Suppressor macrophage treated with lipopolysaccharide for 4 hours (primary cell): ENCODE data around the gene TMEM108.

Experiments used
- DNase-seq: peaks from one replicate; pipeline ENCODE4 v3.0.0-alpha.2; 2020

The TMEM108 gene

DNA sequence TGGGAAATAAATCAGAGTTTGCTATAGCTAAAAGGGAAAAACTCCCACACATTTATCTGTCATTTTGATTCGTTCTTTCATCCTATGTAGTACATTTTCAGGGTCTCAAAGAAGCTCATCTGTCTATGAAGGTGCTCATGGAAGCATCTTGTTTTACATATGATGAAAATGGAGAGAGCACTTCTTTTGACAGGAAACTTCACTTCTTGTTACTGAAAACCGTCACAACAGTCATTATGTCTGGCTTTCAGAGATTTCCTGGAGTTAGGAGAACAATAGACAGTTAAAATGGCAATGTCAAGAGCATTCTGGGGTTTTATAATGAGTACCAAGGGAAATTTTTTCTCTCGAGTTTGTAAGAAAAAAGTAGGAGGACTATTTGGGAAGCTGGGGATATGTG, 83.3 kb downstream of the TMEM108 start:
- no peak for DNase-seq

DNA sequence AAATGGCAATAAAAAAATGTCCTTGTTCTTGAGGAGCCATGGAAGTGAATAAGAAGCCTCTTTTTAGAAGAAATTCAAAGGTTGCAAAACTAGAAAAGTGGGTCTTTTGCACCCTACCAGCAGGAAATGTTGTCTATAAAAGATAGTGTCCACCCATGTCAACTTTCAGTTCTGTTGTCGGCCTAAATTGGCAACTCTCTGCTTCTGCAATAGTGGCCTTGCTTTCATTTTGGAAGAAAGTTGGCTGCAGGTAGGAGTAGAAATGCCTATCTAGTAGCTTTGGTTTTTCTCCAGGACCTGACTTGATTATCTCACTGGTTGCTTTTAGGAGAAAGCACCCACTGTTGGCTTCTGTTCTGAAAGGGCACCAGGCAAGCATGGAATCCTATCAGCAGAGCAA, 85.4 kb downstream of the TMEM108 start:
- DNase-seq = no peak

DNA sequence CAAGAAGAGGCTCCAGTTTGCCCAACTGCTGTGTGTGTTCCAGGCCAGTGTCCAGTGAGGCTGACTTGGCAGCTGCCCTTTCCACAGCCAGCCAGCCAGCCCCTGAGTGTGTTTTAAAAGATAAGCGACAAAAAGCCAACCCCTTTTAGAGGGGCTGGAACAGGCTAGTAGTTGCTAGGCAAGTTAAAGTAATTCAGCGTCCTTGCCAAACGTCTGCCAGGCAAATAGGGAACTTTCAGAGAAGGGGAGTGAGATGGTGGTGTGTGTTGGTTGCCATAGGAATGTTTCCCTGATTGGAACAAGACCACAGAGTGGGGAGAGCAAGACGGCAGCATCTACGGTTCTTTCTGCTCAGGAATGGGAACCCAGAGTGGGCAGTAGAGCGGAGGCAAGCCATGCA, 86.3 kb downstream of the TMEM108 start:
- no peak for DNase-seq

DNA sequence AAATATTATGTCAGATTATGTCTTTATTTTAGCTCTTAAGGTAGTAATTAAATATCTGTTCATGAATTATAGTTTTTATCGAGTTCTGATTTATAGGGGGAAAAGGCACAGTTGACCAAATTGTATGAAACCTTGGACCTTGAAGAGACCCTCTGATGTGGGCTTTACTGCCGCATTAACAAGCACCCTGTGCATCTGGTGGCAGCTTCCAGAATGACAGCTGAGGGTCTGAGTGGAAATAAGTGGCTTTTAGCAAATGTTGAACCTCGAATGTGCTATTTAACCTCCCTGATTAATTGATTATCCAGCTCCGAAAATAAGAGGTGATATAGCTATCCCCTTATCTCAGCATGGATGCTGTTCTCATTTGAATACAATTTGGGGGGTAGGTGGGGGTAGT, 87.0 kb downstream of the TMEM108 start:
- no peak for DNase-seq

DNA sequence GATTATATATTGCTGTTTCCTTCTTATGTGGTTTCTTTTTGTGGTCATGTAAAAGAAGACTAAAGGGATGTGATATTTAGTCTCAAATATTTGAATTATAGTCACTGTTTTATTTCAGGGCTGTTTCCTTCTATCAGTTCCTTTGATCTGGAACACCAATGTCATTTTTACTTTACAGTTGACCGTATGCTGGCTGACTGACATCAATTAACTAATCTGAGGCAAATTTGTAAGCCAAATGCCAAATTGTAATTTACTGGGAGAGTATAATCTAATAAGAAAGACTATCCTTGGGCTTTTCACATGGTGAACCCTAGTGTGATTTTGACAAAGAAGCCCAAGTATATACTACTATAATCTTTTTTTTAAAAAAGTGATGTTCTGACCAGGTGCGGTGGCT, 87.6 kb downstream of the TMEM108 start:
- DNase-seq = no peak

DNA sequence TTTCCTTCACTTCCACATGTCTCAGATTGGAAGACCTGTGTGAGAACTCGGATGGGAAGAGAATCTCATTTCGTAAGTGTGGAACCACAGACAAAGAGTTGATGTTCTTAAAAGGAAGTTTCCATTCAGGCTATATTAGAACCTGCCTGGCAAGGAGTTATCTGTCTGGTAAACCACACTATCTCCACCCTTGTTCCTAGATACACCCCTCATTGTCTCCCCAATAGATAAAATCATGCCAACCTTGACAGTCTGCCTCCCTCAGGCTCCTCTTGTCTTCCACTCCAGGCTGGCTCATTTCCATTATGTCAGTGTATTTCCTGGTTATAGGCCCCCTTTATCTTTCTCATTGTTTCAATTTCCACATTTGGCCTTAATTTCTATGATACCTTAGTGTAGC, 89.2 kb downstream of the TMEM108 start:
- no peak for DNase-seq

DNA sequence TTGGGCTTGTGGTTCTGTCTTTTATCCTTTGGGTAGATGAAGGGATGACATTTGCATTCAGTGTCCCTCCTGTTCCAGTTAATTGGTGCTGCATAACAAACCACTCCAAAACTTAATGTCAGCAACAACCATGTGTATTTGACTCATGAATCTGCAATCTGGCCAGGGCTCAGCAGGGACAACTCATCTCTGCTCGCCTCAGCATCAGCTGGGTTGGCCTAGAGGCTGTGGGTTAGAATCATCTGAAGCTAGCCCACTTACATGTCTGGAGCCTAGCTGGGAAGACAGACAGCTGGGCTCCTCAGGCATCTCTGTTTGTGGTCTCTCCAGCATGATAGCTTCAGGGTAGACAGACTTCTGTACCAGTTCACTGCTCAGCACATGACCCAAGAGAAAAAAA, 92.0 kb downstream of the TMEM108 start:
- no peak for DNase-seq

DNA sequence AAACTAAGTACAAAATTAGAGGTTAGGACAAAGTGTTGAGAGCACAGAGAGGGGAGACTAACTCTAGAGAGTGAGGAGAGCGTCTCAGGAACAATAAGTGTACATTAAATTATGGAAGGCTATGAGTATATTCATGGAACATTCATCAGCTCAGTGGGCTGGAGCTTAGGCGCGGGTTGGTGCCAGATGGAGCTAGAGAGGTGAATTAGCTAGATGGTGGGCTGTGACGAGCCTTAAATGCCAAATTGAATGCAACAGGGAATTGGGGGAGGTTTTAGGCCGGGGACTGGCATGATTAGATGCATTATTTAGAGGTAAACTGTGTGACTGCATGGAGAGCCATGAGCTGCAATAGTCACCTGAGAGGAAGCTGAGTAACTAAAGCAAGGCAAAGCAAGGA, 97.1 kb downstream of the TMEM108 start:
- DNase-seq = no peak

DNA sequence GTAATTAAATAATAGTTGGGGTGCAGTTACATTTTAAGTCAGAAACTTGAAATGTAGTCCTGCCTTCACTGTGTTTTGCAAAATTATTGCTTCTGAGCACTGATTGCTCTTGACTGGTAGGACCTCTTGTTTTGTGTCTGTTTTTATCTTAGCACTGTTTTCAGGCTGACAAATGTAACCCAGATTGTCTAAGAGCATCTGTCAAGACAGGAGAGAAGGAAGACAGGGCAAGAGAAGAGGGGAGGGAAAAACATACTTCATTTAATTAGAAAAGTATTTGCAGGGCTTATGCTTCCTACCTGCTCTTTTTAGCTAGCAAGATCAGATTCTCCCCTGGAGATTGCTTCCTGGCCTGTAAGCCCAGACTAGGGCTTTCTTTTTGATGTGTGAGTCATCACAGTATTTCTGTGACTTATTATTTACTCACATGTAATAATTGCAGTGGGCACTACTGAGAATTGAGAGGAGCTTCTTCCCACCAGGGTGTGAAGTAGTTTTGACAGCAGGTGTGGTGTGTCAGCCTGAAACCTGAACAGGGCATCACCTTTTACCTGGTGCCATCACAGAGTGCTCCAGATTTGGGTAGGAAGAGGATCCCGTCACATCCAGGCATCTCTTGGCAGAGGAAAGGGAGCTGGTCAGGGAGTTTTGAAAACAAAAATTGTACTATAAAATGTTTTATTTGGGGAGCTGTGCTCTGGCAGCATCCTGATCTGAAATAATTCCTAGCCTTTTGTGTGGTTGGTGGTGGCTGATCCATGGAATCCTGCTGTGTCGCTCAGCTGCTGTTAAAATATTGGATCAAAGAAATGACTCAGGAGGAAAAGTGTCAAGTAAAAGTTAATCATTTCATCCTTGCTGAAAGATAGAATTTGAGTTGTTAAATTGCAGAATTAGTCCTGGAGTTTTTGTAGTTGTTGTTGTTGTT, 98.2 kb downstream of the TMEM108 start:
- DNase-seq = no peak

DNA sequence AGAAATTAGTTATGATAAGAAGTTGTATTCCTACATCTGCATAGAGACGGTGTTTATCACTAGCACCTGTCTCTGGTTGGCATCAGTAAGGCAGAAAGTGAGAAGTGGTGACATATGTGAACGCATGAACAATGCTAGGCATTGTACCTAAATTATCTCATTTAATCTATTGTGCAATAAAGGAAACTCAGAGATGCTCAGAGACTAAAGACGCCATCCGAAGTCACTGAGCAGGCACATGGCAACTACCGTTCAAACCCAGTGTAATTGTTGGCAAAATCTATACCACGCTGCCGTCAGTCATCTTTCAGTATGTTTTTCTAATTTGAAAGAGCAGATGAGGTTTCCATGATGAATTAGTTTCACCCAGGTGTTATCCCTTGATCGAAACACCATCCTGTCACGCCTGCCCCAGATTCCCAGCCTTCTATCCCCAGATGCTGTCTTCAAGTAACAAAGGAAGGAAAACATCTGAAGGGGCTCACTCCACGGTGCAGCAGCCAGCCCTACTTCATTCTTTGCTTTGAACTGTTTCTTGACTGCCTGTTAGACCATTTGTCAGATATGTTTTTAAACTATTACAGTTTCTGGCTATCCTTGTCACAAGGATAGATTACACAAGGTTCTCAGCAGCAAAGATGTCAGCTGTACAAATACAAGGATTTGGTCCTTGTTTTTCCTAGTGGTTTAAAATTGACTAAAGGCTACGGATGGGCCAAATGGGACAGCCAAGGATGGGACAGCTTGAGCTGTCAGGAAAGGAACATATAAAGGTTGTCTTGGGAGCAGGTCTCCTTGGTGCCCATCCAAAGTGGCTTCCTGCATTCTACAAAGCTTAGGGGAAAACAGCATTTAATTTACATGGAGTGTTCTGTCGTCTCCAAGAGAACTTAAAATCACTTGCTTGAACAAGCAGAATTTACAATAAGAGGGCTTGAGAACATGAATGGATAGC, 99.1 kb downstream of the TMEM108 start:
- DNase-seq = no peak

DNA sequence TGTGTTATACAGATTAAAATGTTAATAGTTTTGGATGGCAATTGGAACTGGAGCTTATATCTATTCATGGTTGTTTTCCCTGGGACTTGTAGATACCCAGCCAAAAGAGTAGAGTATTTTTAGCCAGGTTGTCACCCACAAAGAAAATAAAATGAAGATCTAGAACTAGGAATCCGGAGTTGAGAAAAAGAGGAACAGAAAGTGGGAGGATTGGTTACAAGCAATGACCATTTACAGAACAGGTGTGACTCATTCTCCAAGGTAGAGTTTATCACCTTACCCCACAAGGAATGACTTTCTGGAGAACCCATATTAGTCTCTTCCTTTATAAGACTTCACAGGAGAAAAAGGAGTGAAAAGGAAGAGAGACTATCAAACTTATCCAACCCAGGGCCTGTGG, 99.8 kb downstream of the TMEM108 start:
- DNase-seq = no peak

DNA sequence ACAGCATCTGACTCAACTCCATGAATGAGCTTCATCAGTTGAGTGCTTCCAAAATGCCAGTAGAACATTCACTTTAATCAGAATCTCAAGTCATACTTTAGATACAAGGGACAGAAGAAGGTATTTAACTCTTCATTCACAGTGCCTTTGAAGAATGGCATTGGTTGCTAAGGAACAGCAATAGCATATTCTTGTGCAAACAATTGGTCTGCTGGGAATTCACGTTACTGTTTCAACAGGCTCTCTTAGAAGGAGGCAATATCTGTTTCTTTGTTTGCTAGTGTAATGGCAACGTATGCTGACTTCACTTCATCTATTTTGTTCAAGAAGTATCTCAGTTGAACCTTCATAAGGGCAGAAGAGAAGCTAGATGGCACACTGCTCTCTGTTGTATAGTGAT, 113.9 kb downstream of the TMEM108 start:
- no peak for DNase-seq

DNA sequence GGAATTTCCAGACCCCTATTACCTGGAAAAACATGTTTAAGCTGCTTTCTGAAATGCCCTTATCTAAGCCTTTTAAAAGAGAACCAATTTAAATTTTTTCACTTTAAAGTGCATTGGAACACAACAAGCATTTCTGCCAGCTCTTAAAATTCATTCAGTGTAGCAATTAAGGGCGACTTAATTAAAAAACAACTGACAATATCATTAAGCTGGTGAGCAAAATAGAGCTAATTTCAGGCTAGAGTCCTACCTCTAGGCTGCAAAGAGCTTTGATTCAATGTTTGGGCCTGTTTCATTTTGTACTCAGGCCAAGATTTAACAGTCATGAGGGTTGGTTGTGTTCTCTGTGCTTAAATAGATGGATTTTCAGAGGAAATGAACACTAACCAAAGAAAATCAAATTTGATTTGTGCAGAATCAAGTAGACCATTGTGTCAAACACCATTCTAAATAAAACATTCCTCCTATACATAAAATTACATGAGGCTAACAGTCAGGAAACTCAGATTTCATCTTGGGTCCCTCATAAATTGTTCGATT, 114.6 kb downstream of the TMEM108 start:
- DNase-seq = no peak

DNA sequence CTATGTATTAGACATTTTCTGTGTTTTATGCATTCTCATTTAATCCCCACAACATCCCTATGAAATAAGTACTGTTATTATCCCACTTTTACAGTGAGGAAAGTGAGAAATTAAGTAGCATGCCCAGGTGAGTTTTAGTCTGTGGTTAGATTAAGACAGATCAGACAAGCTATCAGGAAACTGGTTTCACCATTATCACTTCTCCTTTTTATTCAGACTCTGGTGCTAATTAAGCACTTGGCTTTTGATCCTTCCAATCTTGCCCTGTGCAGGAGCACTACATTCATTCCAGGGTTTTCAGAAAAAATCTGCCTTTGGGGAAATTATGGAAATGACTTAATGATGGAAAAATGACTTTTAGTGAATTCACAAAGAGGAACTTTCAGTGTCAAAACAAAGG, 115.2 kb downstream of the TMEM108 start:
- DNase-seq = no peak

DNA sequence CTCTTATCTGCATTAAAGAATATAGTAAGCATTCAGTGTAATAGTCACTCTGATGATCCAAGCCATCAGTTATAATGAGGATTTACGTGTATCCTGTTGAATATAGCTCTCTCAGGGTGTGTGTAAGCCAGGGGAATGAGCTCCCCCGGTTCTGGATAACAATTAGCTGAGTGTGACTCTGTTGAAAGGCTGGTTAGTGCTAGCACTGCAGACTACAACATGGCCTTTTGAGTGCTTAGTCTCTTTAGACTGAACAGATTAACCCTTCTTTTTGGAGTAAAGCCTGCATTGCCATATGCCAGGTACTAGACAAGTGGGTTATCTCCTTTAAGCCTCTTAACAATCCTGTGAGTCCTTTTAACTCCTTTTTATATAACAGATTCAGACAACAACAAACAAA, 119.5 kb downstream of the TMEM108 start:
- no peak for DNase-seq

DNA sequence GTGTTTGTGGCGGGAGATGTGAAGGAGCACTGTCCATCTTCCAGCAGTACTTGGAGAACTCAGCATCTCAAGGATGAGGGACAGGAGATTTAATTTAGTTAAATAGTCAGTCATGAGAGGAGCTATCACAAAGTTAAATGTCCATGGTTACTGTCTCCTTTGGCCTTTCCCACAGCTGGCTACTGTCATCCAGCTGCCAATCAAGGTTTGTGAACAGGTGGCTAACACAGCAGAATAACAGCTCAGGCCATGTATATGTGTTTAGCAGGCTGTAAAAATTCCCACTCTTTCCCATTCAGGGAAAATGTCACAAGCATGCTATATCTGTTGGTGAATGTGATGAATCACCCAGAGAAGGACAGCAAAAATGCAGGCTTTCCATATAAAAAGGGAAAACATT, 120.5 kb downstream of the TMEM108 start:
- DNase-seq = no peak

DNA sequence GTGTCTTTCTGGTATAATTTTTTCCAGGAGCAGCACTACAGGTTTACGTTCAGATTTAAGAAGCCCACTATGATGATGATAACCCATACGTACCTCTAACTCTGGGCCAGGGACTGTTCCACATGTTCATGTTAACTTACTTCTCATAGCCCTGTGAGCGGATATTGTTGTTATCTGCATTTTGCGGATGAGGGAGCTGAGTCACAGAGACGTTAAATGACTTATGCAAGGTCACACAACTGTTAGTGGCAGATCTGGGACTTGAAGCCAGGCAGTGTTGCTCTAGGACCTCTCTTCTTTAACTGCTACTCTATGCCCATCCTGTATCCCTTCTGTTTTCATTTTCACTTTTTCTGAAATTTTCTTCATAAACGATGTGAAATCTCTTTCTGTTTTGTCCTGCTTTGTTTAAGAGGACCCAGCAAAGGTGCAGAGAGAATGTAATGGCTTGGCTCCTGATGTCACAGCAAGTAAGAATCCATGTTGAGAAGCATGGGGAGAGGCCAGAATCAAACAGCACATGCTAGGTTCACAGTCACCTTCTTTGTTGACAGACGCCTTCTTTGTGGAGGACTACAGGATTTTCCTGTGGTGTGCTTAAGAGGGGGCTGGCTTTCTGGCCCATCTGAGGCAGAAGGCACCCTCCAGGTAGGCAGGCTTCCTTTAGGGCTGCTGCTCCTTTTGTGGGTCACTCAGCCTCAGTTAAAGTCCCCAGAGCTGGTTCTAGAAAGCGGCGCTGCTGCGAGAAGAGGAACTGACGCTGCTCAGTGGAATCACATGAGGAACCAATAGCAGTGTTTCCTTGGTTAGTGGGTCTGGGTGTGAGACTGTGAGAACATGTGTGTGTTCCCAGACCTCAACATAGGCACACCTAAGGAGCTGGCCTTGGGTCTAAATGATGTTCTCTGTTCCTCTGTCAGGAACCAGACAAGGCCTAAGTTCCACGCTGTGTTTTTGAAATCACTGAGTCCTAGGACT, 121.6 kb downstream of the TMEM108 start:
- DNase-seq = no peak

DNA sequence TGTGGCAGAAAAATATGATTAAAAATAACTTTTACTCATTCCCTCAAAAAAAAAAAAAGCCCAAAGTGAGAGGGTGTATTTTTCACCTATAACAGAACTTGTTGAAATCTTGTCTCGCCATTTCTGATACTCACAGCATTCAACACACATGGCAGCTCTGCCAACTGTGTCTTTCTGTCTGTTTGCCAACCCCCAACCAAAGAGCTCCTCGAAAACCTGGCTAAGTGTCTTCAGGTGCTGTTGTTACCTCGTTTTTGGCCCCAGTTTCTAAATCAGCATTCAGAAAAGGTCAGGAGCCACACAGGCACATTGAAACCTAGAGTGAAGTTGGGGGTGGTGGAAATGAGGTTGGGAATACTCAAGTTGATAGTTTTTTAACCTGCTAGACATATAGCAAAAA, 123.5 kb downstream of the TMEM108 start:
- no peak for DNase-seq

DNA sequence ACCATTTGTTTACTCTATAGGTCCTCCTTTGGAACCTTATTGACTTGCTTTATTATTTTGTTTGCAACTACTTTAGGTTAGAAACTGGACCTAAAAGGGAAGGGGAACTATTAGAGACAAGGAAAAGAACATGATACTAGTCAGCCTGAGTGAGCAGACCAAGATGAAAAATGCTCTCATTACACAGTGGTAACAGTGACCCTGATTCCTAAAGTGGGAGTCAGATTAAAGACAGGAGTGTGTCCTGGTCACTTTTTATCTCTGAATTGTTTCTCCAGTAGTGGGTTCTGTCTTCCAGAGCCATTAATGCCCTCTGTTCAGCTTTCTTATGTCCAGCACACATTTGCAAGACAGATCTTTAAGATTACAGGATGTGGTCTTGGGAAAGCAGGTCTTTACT, 124.1 kb downstream of the TMEM108 start:
- DNase-seq = no peak

DNA sequence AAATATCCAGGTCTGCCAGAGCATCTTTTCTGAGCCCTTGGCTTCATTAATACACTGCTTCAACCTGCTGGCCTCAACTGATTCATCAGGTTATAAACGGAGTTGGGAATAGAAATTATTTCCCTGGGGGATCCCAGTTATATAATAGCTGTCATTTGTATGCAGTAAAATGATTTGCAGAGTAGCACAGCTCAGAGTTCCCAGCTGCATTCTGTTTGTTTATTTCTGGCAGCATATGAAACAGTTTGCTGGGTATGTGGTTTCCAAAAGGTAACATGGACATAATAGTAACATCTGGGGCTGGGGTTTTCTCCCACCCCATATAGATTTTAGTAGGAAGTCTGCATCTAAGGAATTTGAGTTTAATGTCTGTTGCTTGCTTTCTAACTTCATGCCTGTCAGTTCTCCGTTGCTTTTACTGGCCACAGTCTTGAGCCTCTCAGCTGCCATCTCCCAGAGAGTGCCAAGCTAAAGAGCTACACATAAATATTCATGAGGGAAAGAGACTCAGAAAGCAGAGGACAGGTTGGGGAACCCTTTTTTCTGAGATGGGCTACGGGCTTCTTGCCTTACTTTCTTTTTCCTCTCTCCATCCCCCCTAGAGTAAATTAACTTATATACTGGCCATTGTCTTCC, 124.6 kb downstream of the TMEM108 start:
- DNase-seq = no peak

DNA sequence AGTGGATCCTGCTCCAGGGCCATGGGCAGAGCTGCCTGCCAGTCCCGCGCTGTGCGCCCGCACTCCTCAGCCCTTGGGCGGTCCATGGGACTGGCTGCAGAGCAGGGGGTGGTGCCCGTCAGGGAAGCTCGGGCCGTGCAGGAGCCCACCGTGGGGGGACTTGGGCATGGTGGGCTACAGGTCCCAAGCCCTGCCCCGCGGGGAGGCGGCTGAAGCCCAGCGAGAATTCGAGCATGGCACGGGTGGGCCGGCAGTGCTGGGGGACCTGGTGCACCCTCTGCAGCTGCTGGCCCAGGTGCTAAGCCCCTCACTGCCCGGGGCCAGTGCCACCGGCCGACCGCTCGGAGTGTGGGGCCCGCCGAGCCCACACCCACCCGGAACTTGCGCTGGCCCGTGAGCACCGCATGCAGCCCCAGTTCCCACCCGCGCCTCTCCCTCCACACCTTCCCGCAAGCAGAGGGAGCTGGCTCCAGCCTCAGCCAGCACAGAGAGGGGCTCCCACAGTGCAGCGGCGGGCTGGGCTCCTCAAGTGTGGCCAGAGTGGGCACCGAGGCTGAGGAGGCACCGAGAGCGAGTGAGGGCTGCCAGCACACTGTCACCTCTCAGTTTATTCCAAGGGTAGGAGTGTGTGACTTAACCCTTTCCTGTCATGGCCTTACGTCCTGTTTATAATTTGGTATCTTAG, 129.3 kb downstream of the TMEM108 start:
- DNase-seq = no peak
